HG02610 (cell line): ENCODE results near the gene LACTB.
A peak's percentile ranks its signal among the peaks of the same experiment; 100 is the strongest.

Source experiments
- ATAC-seq: cut with Tn5 transposase; IDR thresholded peaks from one replicate; pipeline ENCODE4 v1.9.1; 2021; ENCODE audit warnings: mild to moderate bottlenecking, moderate library complexity; ENCODE audit not compliant: unreplicated experiment

Gene LACTB

DNA sequence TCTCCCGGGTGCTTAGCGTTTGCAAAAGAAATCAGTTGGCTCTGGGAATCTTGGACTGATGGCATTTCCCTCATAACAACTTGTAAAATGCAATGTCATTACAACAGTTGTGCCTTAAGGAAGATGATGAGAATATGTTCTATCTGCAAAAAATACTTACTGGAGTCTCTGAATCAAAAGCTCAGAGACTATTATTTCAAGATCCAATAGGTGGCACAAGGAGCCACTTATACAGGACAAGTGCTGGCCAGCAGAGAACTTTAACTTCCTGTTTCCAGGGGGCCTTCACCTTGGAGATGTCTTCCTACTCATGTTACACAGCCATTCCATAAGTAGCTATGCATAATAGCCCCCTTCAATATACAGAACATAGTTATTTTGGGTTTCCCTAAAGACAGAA lies 44.6 kb downstream of the LACTB start:
- no peak for ATAC-seq

DNA sequence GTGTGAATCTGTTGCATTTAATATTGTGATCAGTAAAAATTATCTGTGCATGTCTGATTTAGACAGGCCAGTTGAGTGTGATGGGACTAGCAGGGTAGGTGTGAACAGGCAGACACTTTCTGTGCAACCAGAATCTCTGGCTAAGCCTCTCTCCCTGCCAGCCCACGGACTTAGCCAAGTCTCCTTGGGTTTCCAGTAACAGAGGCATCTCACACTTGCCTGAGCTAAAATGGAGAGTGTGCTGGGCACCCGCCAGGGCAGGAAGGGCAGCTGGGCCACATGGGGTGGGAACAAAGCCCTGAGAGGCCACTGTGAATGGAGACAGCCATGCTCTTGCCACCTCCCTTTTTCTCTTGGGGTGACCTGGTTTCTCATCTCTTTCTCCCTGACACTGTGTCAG lies 48.1 kb downstream of the LACTB start:
- no peak for ATAC-seq

DNA sequence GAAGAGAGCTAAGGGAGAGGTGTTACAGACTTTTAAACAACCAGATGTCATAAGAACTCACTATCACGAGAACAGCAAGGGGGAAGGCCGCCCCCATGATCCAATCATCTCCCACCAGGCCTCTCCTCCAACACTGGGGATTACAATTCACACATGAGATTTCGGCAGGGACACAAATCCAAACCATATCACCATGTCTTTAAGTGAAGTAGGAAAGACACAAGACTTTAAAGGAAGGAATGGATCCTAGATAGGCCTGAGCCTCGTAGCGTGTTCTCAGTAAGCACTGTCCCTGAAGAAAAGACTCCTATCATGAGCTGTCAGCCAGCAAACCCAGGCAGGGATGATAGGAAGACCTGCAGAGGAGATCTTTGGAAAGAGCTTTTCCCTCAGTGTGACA lies 50.7 kb downstream of the LACTB start:
- no peak for ATAC-seq

DNA sequence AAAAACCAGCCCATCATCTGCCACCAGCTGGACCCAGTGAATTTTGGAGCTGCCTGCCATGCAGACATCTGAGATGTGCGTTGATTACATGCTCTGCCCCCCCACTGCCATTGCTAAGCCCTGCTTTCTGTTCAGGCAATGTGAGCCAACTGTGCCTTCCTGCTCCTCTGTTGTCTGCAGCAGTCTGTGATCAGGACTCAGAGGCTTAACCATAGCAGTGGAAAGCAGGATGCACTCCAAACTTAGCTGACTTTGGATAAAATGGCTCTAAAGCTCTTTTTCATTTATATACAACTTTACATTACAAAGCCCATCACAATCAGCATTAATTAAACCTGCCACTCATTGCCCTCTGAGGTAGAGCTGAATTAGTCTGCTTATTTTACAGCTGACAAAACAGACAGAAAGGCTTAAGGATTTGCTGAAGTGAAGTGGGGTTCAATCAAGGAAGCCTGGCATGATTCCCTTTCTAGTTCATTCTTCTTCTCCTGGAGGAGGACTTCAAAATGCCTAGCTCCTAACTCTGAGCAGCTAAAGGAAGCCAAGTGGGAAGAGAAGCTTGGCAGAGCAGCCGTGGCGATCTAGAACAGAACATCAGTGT lies 51.3 kb downstream of the LACTB start:
- no peak for ATAC-seq

DNA sequence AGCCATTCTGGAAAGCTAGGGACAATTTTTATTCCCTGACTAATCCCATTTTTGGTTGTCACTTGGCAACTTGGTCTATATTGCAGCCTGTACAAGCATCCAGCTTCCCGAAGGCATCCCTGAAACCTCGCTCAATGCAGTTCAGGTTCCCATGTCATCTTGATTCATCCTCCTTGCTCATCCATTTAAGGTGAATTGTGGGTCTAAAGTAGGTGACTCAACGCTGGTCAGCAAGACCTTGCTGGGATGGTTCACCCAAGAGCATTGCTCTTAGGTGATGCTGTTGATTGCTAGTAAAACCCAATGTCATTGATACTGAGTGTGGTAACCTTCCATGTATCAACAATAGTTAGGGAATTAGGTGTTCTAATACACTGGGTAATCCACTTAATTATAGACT lies 54.6 kb downstream of the LACTB start:
- ATAC-seq = no peak

DNA sequence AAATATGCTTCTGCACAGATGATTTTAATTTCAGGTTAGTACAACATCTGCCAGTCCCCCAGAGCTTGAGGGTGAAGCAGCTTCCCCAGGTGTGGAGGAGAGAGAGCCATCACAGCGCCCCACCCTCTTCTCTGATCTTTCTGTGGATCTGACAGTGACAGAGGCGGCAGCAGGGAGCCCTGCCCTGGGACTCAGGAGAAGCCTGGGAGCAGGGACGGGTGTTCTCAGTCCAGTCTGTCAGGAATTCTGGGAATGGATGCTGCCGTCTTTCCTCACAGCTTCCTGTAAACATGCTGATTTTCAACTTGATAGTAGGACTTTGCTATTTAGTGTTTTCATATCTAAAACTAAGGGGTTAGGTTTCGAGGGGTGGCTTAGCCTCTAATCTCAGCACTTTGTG lies 56.4 kb downstream of the LACTB start:
- ATAC-seq = no peak

DNA sequence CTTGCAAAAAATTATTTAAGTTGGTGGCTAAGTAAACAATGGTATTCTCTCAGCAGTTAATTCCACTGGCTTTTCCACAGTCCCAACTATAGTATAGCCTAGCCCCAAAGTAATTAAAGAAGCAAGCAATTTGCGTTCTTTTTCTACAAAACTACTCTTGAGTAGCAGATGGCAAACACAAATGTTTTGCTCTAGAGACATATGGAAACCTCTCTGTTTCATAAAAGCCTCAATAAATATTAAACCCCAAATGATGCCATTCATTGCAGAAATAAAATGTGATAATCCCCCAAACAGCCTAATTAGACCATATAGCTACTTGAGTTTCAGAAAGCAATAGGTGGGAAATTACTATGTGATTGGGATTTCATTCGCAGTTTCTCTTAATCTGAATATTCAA lies 59.1 kb downstream of the LACTB start:
- ATAC-seq = no peak

DNA sequence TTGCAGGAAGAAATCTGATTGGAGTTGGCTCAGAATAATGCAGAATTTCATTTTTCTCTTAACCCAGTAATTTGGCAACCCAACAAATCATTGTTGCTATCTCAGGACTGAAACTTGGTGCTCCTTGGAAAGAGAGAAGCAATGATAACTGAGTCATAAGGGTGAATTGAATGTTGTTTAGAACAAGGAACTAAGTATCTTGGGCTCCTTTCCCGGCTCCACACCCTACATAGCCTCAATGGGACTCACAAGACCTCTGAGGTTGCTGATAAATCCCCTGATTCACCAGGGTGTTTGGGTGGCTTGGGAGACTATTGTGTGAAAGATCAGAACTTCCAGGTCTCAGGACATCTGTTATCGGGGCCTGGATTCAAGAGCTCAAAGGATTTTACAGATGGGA lies 60.0 kb downstream of the LACTB start:
- no peak for ATAC-seq

DNA sequence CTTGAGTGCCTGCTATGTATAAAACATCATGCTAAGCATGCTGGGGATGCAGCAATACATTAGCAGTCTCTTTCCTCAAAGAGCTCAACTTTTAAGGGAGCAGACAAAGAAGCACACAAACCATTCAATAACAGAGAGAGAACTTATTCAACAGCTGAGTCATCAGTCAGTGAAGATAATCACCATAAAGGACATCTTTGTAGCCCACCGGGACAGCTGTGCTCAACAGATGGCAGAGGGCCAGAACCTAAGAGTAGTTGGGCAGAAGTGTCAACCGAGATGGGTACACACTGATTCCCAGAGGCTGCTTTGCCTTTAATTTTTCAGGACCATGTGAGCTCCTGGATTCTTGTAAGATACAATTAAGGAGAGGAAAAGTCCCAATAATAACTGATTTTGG lies 63.5 kb downstream of the LACTB start:
- ATAC-seq = no peak

DNA sequence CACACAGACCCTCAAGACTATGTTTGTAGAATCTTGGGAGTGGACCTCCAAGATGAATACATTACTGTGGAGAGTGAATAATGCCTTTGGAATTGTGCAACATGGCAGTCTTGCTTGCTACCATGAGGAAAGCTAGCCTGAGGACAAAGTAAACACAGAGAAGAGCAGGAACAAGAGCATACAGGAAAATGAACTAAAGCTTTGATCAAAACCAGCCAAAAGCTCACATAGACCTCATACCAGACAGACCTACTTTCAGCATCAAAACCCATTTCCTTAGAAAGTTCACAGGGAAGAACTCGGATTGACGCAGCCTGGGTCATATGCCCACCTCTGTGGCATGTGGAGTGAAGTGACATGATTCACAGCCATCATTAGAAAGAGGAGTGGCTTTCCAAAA lies 64.4 kb downstream of the LACTB start:
- ATAC-seq = no peak

DNA sequence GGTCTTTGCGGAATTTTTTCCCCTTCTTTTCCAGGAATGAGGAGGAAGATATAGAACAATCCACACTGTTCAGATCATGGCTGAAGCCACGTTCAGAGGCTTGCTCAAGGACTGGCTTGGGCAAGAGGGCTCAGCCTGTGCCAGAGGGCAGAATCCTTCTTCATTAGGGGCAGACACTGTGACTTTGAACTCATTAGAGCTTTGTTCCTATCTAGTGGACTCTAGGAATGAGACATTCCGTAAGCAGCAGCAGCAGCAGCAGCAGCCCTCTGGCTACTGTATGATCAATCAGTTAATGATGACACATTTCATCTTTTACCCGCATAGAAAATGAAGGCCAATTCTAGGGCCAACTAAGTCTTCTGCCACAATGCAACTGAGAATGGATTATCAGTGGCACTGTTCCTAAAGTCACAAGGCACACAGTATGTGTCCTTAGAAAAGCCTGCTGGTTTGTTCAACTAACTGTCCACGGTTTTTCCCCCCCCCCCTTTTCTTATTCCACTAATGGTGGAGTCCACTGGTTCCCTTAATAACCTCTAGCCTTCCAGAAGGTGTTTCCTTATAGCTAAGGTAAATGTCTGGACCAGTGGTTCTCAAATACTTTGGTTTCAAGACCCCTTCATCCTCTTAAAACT lies 66.0 kb downstream of the LACTB start:
- ATAC-seq = no peak

DNA sequence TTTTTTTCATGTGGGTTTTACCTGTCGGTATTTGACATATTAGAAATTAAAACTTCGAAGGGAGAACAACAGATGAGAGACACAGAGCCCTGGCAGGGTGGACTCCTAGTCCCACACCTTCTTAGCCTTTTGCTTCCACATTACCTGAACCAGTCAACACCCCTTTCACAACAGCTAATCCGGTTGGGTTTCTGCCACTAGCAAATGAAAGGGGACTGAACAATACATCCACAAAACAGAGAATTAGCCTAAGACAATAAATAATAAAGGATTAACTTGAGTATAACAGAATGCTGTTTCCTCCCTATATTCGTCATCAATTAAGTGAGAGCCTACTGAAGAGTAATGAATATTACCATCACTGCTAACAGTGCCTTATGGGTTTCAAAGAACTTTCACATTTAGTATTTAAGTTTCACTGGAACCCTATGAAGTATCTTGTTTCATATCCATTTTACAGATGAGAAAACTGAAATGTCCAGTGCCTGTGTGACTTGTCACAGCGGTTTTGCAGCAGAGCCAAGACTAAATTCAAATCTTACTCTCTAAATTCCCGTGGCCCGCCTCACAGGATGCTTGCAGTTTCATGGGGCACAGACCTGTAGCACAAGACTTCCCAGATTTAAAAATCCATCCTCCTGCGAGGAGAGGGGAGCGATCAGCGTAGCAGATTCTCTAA lies 66.7 kb downstream of the LACTB start:
- peak; percentile 27 for ATAC-seq

DNA sequence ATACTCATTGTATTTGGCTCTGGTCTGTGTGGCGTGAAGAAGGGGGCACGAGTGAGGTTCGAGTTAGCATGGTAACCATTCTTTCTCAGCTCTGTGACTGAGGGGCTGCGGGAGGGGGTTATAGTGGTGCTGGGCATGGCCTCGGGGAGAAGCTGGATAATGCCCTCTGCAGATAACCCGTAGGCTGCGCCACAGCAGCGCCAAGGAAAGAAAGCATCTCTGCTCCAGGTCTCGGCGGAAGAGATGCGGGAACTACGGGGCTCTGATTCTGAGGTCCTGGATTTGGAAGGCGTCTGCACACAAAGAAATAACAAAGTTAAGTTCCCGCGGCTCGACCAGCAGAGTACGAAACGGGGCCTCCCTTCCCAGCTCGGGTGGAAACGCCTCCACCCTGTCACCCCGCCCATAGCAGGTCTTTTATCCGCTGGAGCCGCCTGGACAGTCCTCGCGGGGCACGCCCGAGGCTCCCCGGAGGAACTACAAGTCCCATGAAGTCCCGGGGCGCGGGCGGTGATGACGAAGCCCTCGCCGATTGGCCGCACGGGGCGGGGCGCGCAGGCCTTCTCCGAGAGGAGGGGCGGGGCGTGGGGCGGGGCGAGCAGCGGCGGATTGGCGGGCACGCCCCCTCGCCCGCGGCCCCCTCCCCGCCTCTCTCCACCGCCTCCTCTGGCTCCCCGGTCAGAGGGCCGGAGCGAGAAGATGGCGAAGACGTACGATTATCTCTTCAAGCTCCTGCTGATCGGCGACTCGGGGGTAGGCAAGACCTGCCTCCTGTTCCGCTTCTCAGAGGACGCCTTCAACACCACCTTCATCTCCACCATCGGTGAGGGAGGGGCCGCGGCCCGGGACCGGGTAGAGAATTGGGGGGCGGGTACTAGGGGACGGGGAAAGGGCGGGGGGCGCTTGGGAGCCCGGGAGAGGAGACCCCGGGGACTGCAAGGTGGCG lies 67.5 kb downstream of the LACTB start, which contains the start of gene RAB8B:
TSS of gene RAB8B (plus strand) at position 681 of the 946 bp plus-strand sequence. CDS start at position 700, 19 bp downstream.
- ATAC-seq = peak; percentile 73

DNA sequence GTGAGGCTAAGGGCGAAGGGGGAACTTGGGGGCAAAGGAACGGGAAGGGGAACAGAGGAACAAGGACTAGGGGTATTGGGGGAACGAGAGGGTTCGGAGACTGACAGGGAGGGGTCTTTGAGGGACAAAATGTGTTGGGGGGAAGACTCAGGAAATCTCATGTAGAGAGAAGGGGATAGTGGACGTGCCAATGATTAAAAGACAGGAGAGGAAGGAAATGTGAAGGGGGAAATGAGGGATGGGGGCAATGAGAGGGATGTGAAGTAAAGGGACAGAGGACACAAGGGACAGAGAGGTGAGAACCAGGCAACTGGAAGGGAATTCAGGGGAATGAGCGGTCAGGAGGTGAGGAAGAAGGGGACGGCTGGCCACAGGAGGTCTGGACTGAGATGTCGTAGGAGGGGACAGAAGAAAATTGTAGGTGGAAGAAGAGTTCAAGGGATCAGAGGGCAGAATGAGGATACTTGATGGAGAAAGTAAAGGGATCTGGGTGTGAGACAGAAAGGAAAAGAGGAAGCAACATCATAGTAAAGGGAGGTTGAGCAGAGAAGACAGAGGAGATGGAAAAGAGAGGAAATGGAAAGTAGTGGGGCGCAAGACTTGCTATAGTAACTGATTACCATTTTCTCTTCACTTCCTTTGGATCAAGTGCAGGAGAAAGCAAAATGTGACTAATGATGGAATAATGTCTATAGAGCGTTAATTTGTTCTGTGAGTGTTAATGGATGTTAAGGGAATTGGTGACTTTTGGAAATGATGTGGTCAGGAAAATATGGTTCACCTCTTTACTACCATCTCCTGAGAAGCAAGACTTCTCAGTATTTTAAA lies 68.5 kb downstream of the LACTB start:
- no peak for ATAC-seq

DNA sequence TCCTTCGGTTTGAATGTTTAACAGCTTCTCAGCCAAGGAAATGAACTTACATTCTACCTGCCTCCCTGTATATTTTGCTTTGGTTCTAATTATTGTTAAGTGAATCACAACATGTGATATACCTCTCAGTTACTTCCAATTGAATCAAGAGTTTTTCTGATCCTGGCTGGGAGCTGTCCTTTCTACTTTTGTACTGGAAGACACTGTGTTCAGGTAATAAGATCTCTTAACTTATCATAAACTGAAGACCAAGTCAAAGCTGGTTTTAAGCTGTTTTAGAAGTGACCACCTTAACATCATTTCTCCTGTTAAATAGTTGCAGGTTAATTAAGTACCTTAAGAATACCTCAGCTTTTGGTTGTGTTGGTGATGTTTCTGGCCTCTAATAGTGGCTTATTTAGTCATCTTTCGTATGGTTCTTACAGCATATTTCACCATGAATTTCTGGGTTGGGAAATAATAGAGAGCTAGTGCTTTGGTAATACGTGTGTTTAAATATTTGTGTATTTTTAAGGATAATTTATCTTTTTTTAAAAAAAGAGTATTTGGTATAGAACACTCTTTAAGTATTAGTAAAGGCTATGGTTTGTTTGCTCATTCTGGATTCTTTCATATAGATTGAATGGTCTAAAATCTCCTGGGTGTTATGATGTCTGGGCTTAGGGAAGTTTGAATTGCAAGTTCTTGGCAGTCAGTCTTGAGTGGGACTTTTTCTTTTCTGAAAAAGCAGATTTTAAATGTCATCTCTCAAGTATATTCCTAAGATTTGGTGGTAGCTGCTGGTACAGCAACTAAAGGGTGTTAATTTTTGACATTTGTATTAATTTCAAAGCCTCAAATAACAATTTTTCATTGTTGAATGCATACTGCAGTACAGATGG lies 69.3 kb downstream of the LACTB start:
- no peak for ATAC-seq
